ENCODE measurements around the gene PGBD5. TPM values are rescaled to one million over a fixed set of nuclear protein-coding genes. Genes with fewer than 3 reads are reported as not detected.
A peak's percentile ranks its signal among the peaks of the same experiment; 100 is the strongest.

PGBD5 gene
- total RNA-seq, 1 donor from 2014 or later: 15.5 TPM

- DNase-seq (ENCODE audit: missing footprints): no peak
- intact Hi-C loops (cut with DNase I): no loop called here
- no peak for ATAC-seq
These were observed 145.9 kb downstream of the PGBD5 start for GRCh38 chr1:230280054-230280795.

GRCh38 chr1:230279583-230279945, 146.6 kb downstream of the PGBD5 start:
- intact Hi-C loops (cut with DNase I): no loop called here
- DNase-seq (ENCODE audit: missing footprints) (no peak), ATAC-seq (no peak)

- ATAC-seq: no peak
- intact Hi-C loops (cut with DNase I): no loop called here
- no peak for DNase-seq (ENCODE audit: missing footprints)
These were observed 147.1 kb downstream of the PGBD5 start for GRCh38 chr1:230278871-230279582.

- intact Hi-C loops (cut with DNase I): no loop called here
- ATAC-seq (no peak), DNase-seq (ENCODE audit: missing footprints) (no peak)
These were observed 147.8 kb downstream of the PGBD5 start for GRCh38 chr1:230278376-230278775.

GRCh38 chr1:230277201-230278025, 148.7 kb downstream of the PGBD5 start:
- intact Hi-C loops (cut with DNase I): no loop called here
- DNase-seq (ENCODE audit: missing footprints): no peak

GRCh38 chr1:230276401-230276800, 149.7 kb downstream of the PGBD5 start:
- intact Hi-C loops (cut with DNase I): no loop called here
- ATAC-seq: no peak
- no peak for DNase-seq (ENCODE audit: missing footprints)

More at GRCh38 chr1:230277201-230278025, 148.7 kb downstream of the PGBD5 start:
- ATAC-seq: no peak

GRCh38 chr1:230274254-230274653, 151.9 kb downstream of the PGBD5 start:
- DNase-seq (ENCODE audit: missing footprints) (no peak), ATAC-seq (no peak)
- intact Hi-C loops (cut with DNase I): no loop called here

GRCh38 chr1:230273141-230273710, 152.9 kb downstream of the PGBD5 start:
- DNase-seq (ENCODE audit: missing footprints): no peak
- ATAC-seq: no peak
- intact Hi-C loops (cut with DNase I): no loop called here

GRCh38 chr1:230272557-230272956, 153.6 kb downstream of the PGBD5 start:
- DNase-seq (ENCODE audit: missing footprints) (no peak), ATAC-seq (no peak)
- intact Hi-C loops (cut with DNase I): no loop called here

GRCh38 chr1:230271300-230272035, 154.7 kb downstream of the PGBD5 start:
- ATAC-seq: no peak

GRCh38 chr1:230270559-230271281, 155.4 kb downstream of the PGBD5 start:
- DNase-seq (ENCODE audit: missing footprints) (peak; percentile 18), ATAC-seq (no peak)
- intact Hi-C loops (cut with DNase I): no loop called here

More at GRCh38 chr1:230271300-230272035, 154.7 kb downstream of the PGBD5 start:
- no peak for DNase-seq (ENCODE audit: missing footprints)
- intact Hi-C loops (cut with DNase I): no loop called here

- ATAC-seq (no peak), DNase-seq (ENCODE audit: missing footprints) (no peak)
- intact Hi-C loops (cut with DNase I): no loop called here
These were observed 156.0 kb downstream of the PGBD5 start for GRCh38 chr1:230270185-230270558.

- peak; percentile 61 for ATAC-seq
- peak; percentile 55 for DNase-seq (ENCODE audit: missing footprints)
- intact Hi-C loops (cut with DNase I): loop anchor here (5.0 kb wide), 2 partner anchors 41 to 606 kb away; no protein-coding TSS in a partner anchor
These were observed 157.6 kb downstream of the PGBD5 start for GRCh38 chr1:230268371-230269170.

- ATAC-seq: no peak
- DNase-seq (ENCODE audit: missing footprints): peak; percentile 58
- intact Hi-C loops (cut with DNase I): loop anchor here (5.0 kb wide), 2 partner anchors 40 to 605 kb away; no protein-coding TSS in a partner anchor
These were observed 158.6 kb downstream of the PGBD5 start for GRCh38 chr1:230267338-230268065.

GRCh38 chr1:230266456-230266855, 159.7 kb downstream of the PGBD5 start:
- ATAC-seq (no peak), DNase-seq (ENCODE audit: missing footprints) (no peak)
- intact Hi-C loops (cut with DNase I): loop anchor here (5.0 kb wide), 2 partner anchors 39 to 604 kb away; no protein-coding TSS in a partner anchor

Data from Right ventricle myocardium inferior (tissue), 1 donor.